Measurements from ENCODE around the gene YWHAG. TPM values are rescaled to one million over a fixed set of nuclear protein-coding genes. Genes with fewer than 3 reads are reported as not detected.

The YWHAG gene
- total and polyA plus RNA-seq, 9 of the 15 experiments (the other 6 are each of a cell fraction or from before 2014, with no cell fraction given), result 30.4 to 246 (median 94.5) TPM

GRCh38 chr7:76383089-76383944 lies 24.5 kb upstream of the YWHAG start:
- Histone ChIP-seq H3K9ac (ENCODE audit: insufficient read depth in 1 of 2, low read depth in 2 of 2, low read length in 2 of 2) (peak overlapping the region; percentile 57 to 60; a peak in 3 of 4 replicates), H3K79me2 (ENCODE audit: control insufficient read depth, insufficient read depth, low read length) (no peaks in the 10 kb centered on the region), H3K9me3 (replicated peaks; ENCODE audit: control insufficient read depth, insufficient read depth, low read depth, low read length) (no peaks in the 10 kb centered on the region), H2AFZ (ENCODE audit: low read depth, low read length) (peak overlapping the region; percentile 97), H3K36me3 (ENCODE audit: control insufficient read depth, insufficient read depth, low read length) (no peaks in the 10 kb centered on the region), H3K27me3 (ENCODE audit: control insufficient read depth in 2 of 2, insufficient read depth in 2 of 2, low read length in 2 of 2) (no peaks in the 10 kb centered on the region), H3K4me2 (ENCODE audit: insufficient read depth, low read length) (peak overlapping the region; percentile 38; the same call in 1 of the 2 replicates), H3K4me3 (no peak overlapping the region), H4K20me1 (replicated peaks; ENCODE audit: control insufficient read depth, insufficient read depth, low read length) (no peaks in the 10 kb centered on the region), H3K9me1 (ENCODE audit: control insufficient read depth, insufficient read depth, low read length) (no peaks in the 10 kb centered on the region), H3K4me1 (replicated peaks in 1 of 2; ENCODE audit: control insufficient read depth in 2 of 2, insufficient read depth in 2 of 2, low read length in 2 of 2) (peaks cover 26 to 31% of the 10 kb centered on the region in 2 experiments), H3K27ac (ENCODE audit: extremely low read depth, low read depth, low read length) (peak overlapping the region; percentile 75)
- CTCF ChIA-PET (ENCODE audit: low intra/inter-chr PET ratio), result no interaction called here
- in situ Hi-C loops (cut with MboI) (no loop called here), intact Hi-C loops (cut with micrococcal nuclease) (no loop called here)
- DNase-seq (ENCODE audit: extremely low read depth in 1 of 4, low spot score in 3 of 4), result peak; percentile 81 to 97 (median 88)
- no TSS peak for BruUV-seq (replicated peaks)
- WGBS (ENCODE audit: insufficient coverage, low coverage, missing lambda C conversion rate), result 39% methylated on average over 13 of the region's 13 CpGs
- peak; percentile 91 for FAIRE-seq
- ATAC-seq, result peak; percentile 78
- POLR2A ChIA-PET, result interaction anchor here (0.6 to 1.5 kb wide), 2 partner anchors 10 to 14 kb away, joined by 3 to 6 read pairs; no protein-coding TSS in a partner anchor
- TF ChIP-seq U2AF1 (optimal IDR thresholded peaks at IDR 0.05; ENCODE audit: low read depth, low read length), result no peak
- no peak for TF ChIP-seq SMAD3 (CRISPR knock-in tag; conservative IDR thresholded peaks at IDR 0.05)
- peak; percentile 67 for TF ChIP-seq NBN (IDR thresholded peaks at IDR 0.05; ENCODE audit: low read depth)
- TF ChIP-seq ZBTB40 (IDR thresholded peaks at IDR 0.05), result peak; percentile 52; the same call in 1 of the 2 replicates
- no peak for TF ChIP-seq ZBTB40 (CRISPR knock-in tag; IDR thresholded peaks at IDR 0.05)
- no peak for TF ChIP-seq SAP30 (IDR thresholded peaks at IDR 0.05; ENCODE audit: borderline replicate concordance, insufficient read depth, low read depth, low read length, poor library complexity, severe bottlenecking)
- no peak for TF ChIP-seq ETV5 (CRISPR knock-in tag; IDR thresholded peaks at IDR 0.05; ENCODE audit: low read depth)
- TF ChIP-seq, protein P1, sequence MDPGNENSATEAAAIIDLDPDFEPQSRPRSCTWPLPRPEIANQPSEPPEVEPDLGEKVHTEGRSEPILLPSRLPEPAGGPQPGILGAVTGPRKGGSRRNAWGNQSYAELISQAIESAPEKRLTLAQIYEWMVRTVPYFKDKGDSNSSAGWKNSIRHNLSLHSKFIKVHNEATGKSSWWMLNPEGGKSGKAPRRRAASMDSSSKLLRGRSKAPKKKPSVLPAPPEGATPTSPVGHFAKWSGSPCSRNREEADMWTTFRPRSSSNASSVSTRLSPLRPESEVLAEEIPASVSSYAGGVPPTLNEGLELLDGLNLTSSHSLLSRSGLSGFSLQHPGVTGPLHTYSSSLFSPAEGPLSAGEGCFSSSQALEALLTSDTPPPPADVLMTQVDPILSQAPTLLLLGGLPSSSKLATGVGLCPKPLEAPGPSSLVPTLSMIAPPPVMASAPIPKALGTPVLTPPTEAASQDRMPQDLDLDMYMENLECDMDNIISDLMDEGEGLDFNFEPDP (CRISPR knock-in tag; IDR thresholded peaks at IDR 0.05), result no peak
- TF ChIP-seq STAG1 (CRISPR knock-in tag; IDR thresholded peaks at IDR 0.05; ENCODE audit: borderline replicate concordance), result no peak
